Heart left ventricle (tissue), 13 donors: ENCODE data around the gene FBXO31.

Experiments
- POLR2A ChIP-seq, 2 donors: fragments of 450-650 bp; IDR thresholded peaks; one replicate each; pipeline ENCODE4 v1.6.1; 2017; ENCODE audit warnings: antibody characterized with exemption in 2 of 2, mild to moderate bottlenecking in 2 of 2, moderate library complexity in 2 of 2
- TF ChIP-seq, protein P1 (sequence below), 12 donors: fragments of 200-600 bp; sonication (generic) in 4 of 12; IDR thresholded peaks; one replicate each; pipeline versions ENCODE4 v1.5.0 to v1.8.0; 2018 to 2022; ENCODE audit warnings: antibody characterized with exemption in 12 of 12, mild to moderate bottlenecking in 5 of 12
- donor health status: ischemic (EF 13 %, LVEDD 7.1; RV severe dilation, severe dysfunction).
- donor health status: DM: no; HTN: yes; CAD: no.
- donor health status: DM: no; HTN: no; CAD: no.
- donor health status: ischemic (EF 25% LVEDD 6.9; RV normal size, moderate dysfunction).
- donor health status: ischemic (EF 25% LVEDD 5.7; RV mildly dilated, moderate dysfunction).
- donor health status: ischemic (EF 35%, LVEDD 5.7; RV mildly dilated, moderate dysfunction).
- donor health status: nonischemic (EF 11% LVEDD 7.7; RV severe dilation, severe dysfunction).
- donor health status: DM: yes; HTN: yes; CAD: no.
- donor health status: PGD.
- donor health status: ischemic (EF 29% LVEDD 5.4; RV normal size, mild dysfunction).
- donor health status: nonischemic (EF 23%, LVEDD 6.1; RV moderate dilation, normal function).

DNA sequence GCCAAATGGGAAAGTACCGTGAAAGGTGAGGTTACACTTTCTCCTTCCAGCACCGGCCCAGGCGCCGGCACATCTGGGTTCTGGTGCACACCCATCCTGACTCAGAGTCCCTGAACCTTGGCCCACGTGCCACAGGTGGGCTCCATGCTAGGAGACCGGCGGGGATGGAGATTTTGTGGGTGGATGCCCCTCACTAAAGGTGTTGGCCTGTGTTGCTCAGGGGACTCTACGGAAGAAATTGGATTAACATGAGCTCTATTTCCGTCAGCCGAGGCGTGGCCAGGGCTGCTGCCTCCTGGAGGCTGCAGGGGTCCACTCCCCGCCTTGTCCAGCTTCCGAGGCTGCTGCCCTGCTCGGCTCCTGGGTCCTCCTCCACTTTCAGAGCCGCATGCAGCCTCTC is 30.8 kb downstream of the FBXO31 start:
- TF ChIP-seq, protein P1, sequence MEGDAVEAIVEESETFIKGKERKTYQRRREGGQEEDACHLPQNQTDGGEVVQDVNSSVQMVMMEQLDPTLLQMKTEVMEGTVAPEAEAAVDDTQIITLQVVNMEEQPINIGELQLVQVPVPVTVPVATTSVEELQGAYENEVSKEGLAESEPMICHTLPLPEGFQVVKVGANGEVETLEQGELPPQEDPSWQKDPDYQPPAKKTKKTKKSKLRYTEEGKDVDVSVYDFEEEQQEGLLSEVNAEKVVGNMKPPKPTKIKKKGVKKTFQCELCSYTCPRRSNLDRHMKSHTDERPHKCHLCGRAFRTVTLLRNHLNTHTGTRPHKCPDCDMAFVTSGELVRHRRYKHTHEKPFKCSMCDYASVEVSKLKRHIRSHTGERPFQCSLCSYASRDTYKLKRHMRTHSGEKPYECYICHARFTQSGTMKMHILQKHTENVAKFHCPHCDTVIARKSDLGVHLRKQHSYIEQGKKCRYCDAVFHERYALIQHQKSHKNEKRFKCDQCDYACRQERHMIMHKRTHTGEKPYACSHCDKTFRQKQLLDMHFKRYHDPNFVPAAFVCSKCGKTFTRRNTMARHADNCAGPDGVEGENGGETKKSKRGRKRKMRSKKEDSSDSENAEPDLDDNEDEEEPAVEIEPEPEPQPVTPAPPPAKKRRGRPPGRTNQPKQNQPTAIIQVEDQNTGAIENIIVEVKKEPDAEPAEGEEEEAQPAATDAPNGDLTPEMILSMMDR (IDR thresholded peaks at IDR 0.05), result no peak
- TF ChIP-seq POLR2A (IDR thresholded peaks at IDR 0.05), result no peak
